ENCODE measurements around the gene BCLAF3. TPM values are rescaled to one million over a fixed set of nuclear protein-coding genes. Genes with fewer than 3 reads are reported as not detected.

BCLAF3 gene
- total and polyA plus RNA-seq, 9 of the 15 experiments (the other 6 are each of a cell fraction or from before 2014, with no cell fraction given) = 0.73 to 4.6 (median 2.5) TPM

- Histone ChIP-seq H3K4me2 (ENCODE audit: insufficient read depth, low read length) (peak overlapping the region; percentile 74), H3K79me2 (ENCODE audit: control insufficient read depth, insufficient read depth, low read length) (no peaks in the 10 kb centered on the region), H3K9me3 (replicated peaks; ENCODE audit: control insufficient read depth, insufficient read depth, low read depth, low read length) (no peaks in the 10 kb centered on the region), H3K36me3 (ENCODE audit: control insufficient read depth, insufficient read depth, low read length) (no peaks in the 10 kb centered on the region), H3K9me1 (ENCODE audit: control insufficient read depth, insufficient read depth, low read length) (no peaks in the 10 kb centered on the region), H3K4me3 (peak overlapping the region; percentile 59), H2AFZ (ENCODE audit: low read depth, low read length) (peak overlapping the region; percentile 77), H3K27ac (ENCODE audit: extremely low read depth, low read depth, low read length) (no peak overlapping the region), H3K27me3 (ENCODE audit: control insufficient read depth in 2 of 2, insufficient read depth in 2 of 2, low read length in 2 of 2) (no peaks in the 10 kb centered on the region), H3K4me1 (replicated peaks in 1 of 2; ENCODE audit: control insufficient read depth in 2 of 2, insufficient read depth in 2 of 2, low read length in 2 of 2) (peaks cover 4 to 9% of the 10 kb centered on the region in 2 experiments; a peak in 2 of 5 replicates), H3K9ac (ENCODE audit: insufficient read depth in 1 of 2, low read depth in 2 of 2, low read length in 2 of 2) (peak overlapping the region; percentile 46 to 84; a peak in 3 of 4 replicates), H4K20me1 (replicated peaks; ENCODE audit: control insufficient read depth, insufficient read depth, low read length) (no peaks in the 10 kb centered on the region)
- no peak for DNase-seq (ENCODE audit: extremely low read depth in 1 of 4, low spot score in 3 of 4)
- no peak for FAIRE-seq
- POLR2A ChIA-PET = interaction anchor here (0.6 to 0.7 kb wide), 2 partner anchors 100 to 494 kb away, joined by 3 to 4 read pairs; no protein-coding TSS in a partner anchor
- WGBS (ENCODE audit: insufficient coverage, low coverage, missing lambda C conversion rate) = 4% methylated on average over 15 of the region's 25 CpGs
- TF ChIP-seq PCBP2 (IDR thresholded peaks at IDR 0.05; ENCODE audit: low read depth, low read length, poor library complexity, severe bottlenecking) (no peak), LCOR (CRISPR knock-in tag; IDR thresholded peaks at IDR 0.05) (0 out of 2 replicates have a peak, but pooled peaks have one; percentile 34), TFAP4 (CRISPR knock-in tag; IDR thresholded peaks at IDR 0.05; ENCODE audit: borderline replicate concordance) (peak; percentile 35; the same call in 1 of the 2 replicates), HNRNPUL1 (IDR thresholded peaks at IDR 0.05; ENCODE audit: low read length) (no peak), MNT (conservative IDR thresholded peaks at IDR 0.05) (0 out of 4 replicates have a peak, but pooled peaks of 1 of the 2 experiments have one; percentile 3), DIDO1 (tag; IDR thresholded peaks at IDR 0.05; ENCODE audit: low read depth) (no peak)
- ATAC-seq = peak; percentile 32
- CTCF ChIA-PET (ENCODE audit: low intra/inter-chr PET ratio) = no interaction called here
- in situ Hi-C loops (cut with MboI) (no loop called here), intact Hi-C loops (cut with micrococcal nuclease) (loop anchor here (2.0 kb wide), 1 partner anchor 85 kb away; no protein-coding TSS in a partner anchor)
- no TSS peak for BruUV-seq (replicated peaks)
These were observed 708 bp downstream of the BCLAF3 start for GRCh38 chrX:19990151-19990555.

All from K562 (cell line).